GM12874 (cell line): ENCODE measurements around the gene CASZ1.

Experiments
- CTCF ChIP-seq: IDR thresholded peaks from 2 replicates; pipeline ENCODE4 v1.5.1; 2011; ENCODE audit warnings: low read depth, mild to moderate bottlenecking, control low read depth, low read length, moderate library complexity; ENCODE audit not compliant: insufficient read depth

Gene CASZ1

GRCh38 chr1:10782491-10783244 lies 13.8 kb downstream of the CASZ1 start:
- TF ChIP-seq CTCF = no peak

- no peak for TF ChIP-seq CTCF
These were observed 15.3 kb downstream of the CASZ1 start for GRCh38 chr1:10781137-10781536.

GRCh38 chr1:10779841-10780240 lies 16.6 kb downstream of the CASZ1 start:
- TF ChIP-seq CTCF = no peak

GRCh38 chr1:10779201-10779600 lies 17.2 kb downstream of the CASZ1 start:
- no peak for TF ChIP-seq CTCF

- no peak for TF ChIP-seq CTCF
These were observed 17.8 kb downstream of the CASZ1 start for GRCh38 chr1:10778640-10779039.

- no peak for TF ChIP-seq CTCF
These were observed 18.5 kb downstream of the CASZ1 start for GRCh38 chr1:10777749-10778574.

- TF ChIP-seq CTCF = no peak
These were observed 20.1 kb downstream of the CASZ1 start for GRCh38 chr1:10776190-10776905.
